ENCODE measurements around the gene SERP1. TPM values are rescaled to one million over a fixed set of nuclear protein-coding genes. Genes with fewer than 3 reads are reported as not detected.

SERP1 gene
- total and polyA plus RNA-seq, 10 donors, result 64.0 to 441 (median 101) TPM

GRCh38 chr3:150583028-150583427, 36.7 kb upstream of the SERP1 start:
- Histone ChIP-seq H3K9me3 (no peaks in the 10 kb centered on the region), H3K36me3 (peaks cover 0 to 86% (median 63%) of the 10 kb centered on the region in 6 donors), H3K27ac (no peak overlapping the region), H3K4me1 (no peaks in the 10 kb centered on the region), H3K27me3 (replicated peaks in 1 of 7) (no peaks in the 10 kb centered on the region), H3K4me3 (no peak overlapping the region)
- WGBS, 5 donors, result 52 to 75% (median 69%) methylated on average over 1 of the region's 1 CpG
- no peak for TF ChIP-seq POLR2A (IDR thresholded peaks at IDR 0.05)
- no peak for TF ChIP-seq POLR2AphosphoS5 (IDR thresholded peaks at IDR 0.05)
- TF ChIP-seq CTCF (IDR thresholded peaks at IDR 0.05 in 8 of 11, conservative IDR thresholded peaks at IDR 0.05 in 3 of 11), result no peak
- intact Hi-C loops (cut with DNase I; ENCODE audit: low total_unique reads), result no loop called here
- no peak for DNase-seq

GRCh38 chr3:150582620-150583019, 36.3 kb upstream of the SERP1 start:
- no peak for DNase-seq
- WGBS, 5 donors, result 75 to 83% (median 81%) methylated on average over 2 of the region's 2 CpGs
- Histone ChIP-seq H3K27ac (no peak overlapping the region), H3K27me3 (replicated peaks in 1 of 7) (no peaks in the 10 kb centered on the region), H3K36me3 (peaks cover 0 to 89% (median 63%) of the 10 kb centered on the region in 6 donors), H3K9me3 (no peaks in the 10 kb centered on the region), H3K4me3 (no peak overlapping the region), H3K4me1 (no peaks in the 10 kb centered on the region)
- TF ChIP-seq CTCF (IDR thresholded peaks at IDR 0.05 in 8 of 11, conservative IDR thresholded peaks at IDR 0.05 in 3 of 11), result no peak
- TF ChIP-seq POLR2A (IDR thresholded peaks at IDR 0.05), result no peak
- no peak for TF ChIP-seq POLR2AphosphoS5 (IDR thresholded peaks at IDR 0.05)
- intact Hi-C loops (cut with DNase I; ENCODE audit: low total_unique reads), result no loop called here

- peaks cover 0 to 97% (median 69%) of the 10 kb centered on the region in 6 donors for H3K36me3 ChIP-seq
- H3K27ac ChIP-seq, result no peak overlapping the region
- H3K4me1 ChIP-seq, result no peaks in the 10 kb centered on the region
- TF ChIP-seq POLR2AphosphoS5 (IDR thresholded peaks at IDR 0.05), result no peak
- TF ChIP-seq CTCF (IDR thresholded peaks at IDR 0.05 in 8 of 11, conservative IDR thresholded peaks at IDR 0.05 in 3 of 11), result no peak
- TF ChIP-seq POLR2A (IDR thresholded peaks at IDR 0.05), result no peak
- no peaks in the 10 kb centered on the region for H3K27me3 ChIP-seq (replicated peaks in 1 of 7)
- no peak overlapping the region for H3K4me3 ChIP-seq
- no peaks in the 10 kb centered on the region for H3K9me3 ChIP-seq
- intact Hi-C loops (cut with DNase I; ENCODE audit: low total_unique reads), result no loop called here
- DNase-seq, result no peak
These were observed 34.9 kb upstream of the SERP1 start for GRCh38 chr3:150581174-150581573.

GRCh38 chr3:150577855-150578254, 31.6 kb upstream of the SERP1 start:
- Histone ChIP-seq H3K4me1 (no peaks in the 10 kb centered on the region), H3K4me3 (no peak overlapping the region), H3K36me3 (peaks cover 0 to 98% (median 62%) of the 10 kb centered on the region in 6 donors), H3K27me3 (replicated peaks in 1 of 7) (no peaks in the 10 kb centered on the region), H3K9me3 (no peaks in the 10 kb centered on the region), H3K27ac (no peak overlapping the region)
- TF ChIP-seq POLR2A (IDR thresholded peaks at IDR 0.05), result no peak
- TF ChIP-seq POLR2AphosphoS5 (IDR thresholded peaks at IDR 0.05), result no peak
- no peak for TF ChIP-seq CTCF (IDR thresholded peaks at IDR 0.05 in 8 of 11, conservative IDR thresholded peaks at IDR 0.05 in 3 of 11)
- intact Hi-C loops (cut with DNase I; ENCODE audit: low total_unique reads), result no loop called here
- DNase-seq, result no peak
- WGBS, 5 donors, result 79 to 90% (median 80%) methylated on average over 1 of the region's 1 CpG
